ENCODE measurements around the gene MAB21L4.

The MAB21L4 gene

GRCh38 chr2:240872317-240873097, 23.4 kb downstream of the MAB21L4 start:
- no peak for TF ChIP-seq CTCF (IDR thresholded peaks at IDR 0.05; ENCODE audit: extremely low read depth, missing control alignments)
- DNase-seq (ENCODE audit: low spot score), result no peak

- DNase-seq (ENCODE audit: low spot score), result no peak
Measured at GRCh38 chr2:240871071-240871958, 24.6 kb downstream of the MAB21L4 start.

GRCh38 chr2:240869956-240870875, 25.7 kb downstream of the MAB21L4 start:
- no peak for TF ChIP-seq CTCF (IDR thresholded peaks at IDR 0.05; ENCODE audit: extremely low read depth, missing control alignments)
- no peak for DNase-seq (ENCODE audit: low spot score)

More at GRCh38 chr2:240871071-240871958, 24.6 kb downstream of the MAB21L4 start:
- no peak for TF ChIP-seq CTCF (IDR thresholded peaks at IDR 0.05; ENCODE audit: extremely low read depth, missing control alignments)

GRCh38 chr2:240869109-240869955, 26.6 kb downstream of the MAB21L4 start:
- no peak for TF ChIP-seq CTCF (IDR thresholded peaks at IDR 0.05; ENCODE audit: extremely low read depth, missing control alignments)
- DNase-seq (ENCODE audit: low spot score), result no peak

- DNase-seq (ENCODE audit: low spot score), result no peak
- TF ChIP-seq CTCF (IDR thresholded peaks at IDR 0.05; ENCODE audit: extremely low read depth, missing control alignments), result no peak
Measured at GRCh38 chr2:240868286-240869108, 27.5 kb downstream of the MAB21L4 start, which contains the start of gene AGXT. AGXT (plus strand) TSS chr2:240868824; CDS start chr2:240868866, 42 bp downstream.

GRCh38 chr2:240865391-240865790, 30.6 kb downstream of the MAB21L4 start:
- DNase-seq (ENCODE audit: low spot score), result no peak
- no peak for TF ChIP-seq CTCF (IDR thresholded peaks at IDR 0.05; ENCODE audit: extremely low read depth, missing control alignments)

All from GM20000 (cell line).